HEK293T (cell line): ENCODE results near the gene HDAC9.

Source experiments
- ARNT ChIP-seq: fragments of 450-650 bp; IDR thresholded peaks from 2 replicates; pipeline ENCODE4 v1.6.1; 2017; ENCODE audit warnings: mild to moderate bottlenecking
- BHLHE40 ChIP-seq: fragments of 450-650 bp; IDR thresholded peaks from 2 replicates; pipeline ENCODE4 v1.6.1; 2016; ENCODE audit warnings: mild to moderate bottlenecking, moderate library complexity, borderline replicate concordance
- CTBP1 ChIP-seq: fragments of 450-650 bp; IDR thresholded peaks from 2 replicates; pipeline ENCODE4 v1.6.1; 2016; ENCODE audit warnings: borderline replicate concordance
- ELF4 ChIP-seq: fragments of 450-650 bp; IDR thresholded peaks from 2 replicates; pipeline ENCODE4 v1.6.1; 2017; ENCODE audit warnings: antibody characterized with exemption
- FOXK2 ChIP-seq: fragments of 450-650 bp; IDR thresholded peaks from 2 replicates; pipeline ENCODE4 v1.6.1; 2016; ENCODE audit warnings: mild to moderate bottlenecking
- FOXM1 ChIP-seq: fragments of 450-650 bp; IDR thresholded peaks from 2 replicates; pipeline ENCODE4 v1.6.1; 2017; ENCODE audit warnings: mild to moderate bottlenecking, borderline replicate concordance
- HDGF ChIP-seq: fragments of 450-650 bp; IDR thresholded peaks from 2 replicates; pipeline ENCODE4 v1.6.1; 2017; ENCODE audit warnings: antibody characterized with exemption, borderline replicate concordance
- LEF1 ChIP-seq: fragments of 450-650 bp; IDR thresholded peaks from 2 replicates; pipeline ENCODE4 v1.6.1; 2017; ENCODE audit warnings: mild to moderate bottlenecking, borderline replicate concordance
- SP1 ChIP-seq: fragments of 450-650 bp; IDR thresholded peaks from 2 replicates; pipeline ENCODE4 v1.6.1; 2017
- SUZ12 ChIP-seq: fragments of 450-650 bp; IDR thresholded peaks from 2 replicates; pipeline ENCODE4 v1.6.1; 2016; ENCODE audit warnings: mild to moderate bottlenecking
- TARDBP ChIP-seq: fragments of 450-650 bp; IDR thresholded peaks from 2 replicates; pipeline ENCODE4 v1.6.1; 2016
- ZNF384 ChIP-seq: fragments of 450-650 bp; IDR thresholded peaks from 2 replicates; pipeline ENCODE4 v1.6.1; 2016
- TF ChIP-seq, protein P1 (sequence below): fragments of 450-650 bp; IDR thresholded peaks from 2 replicates; pipeline ENCODE4 v1.6.1; 2016

- TF ChIP-seq CTBP1: no peak
- TF ChIP-seq, protein P1, sequence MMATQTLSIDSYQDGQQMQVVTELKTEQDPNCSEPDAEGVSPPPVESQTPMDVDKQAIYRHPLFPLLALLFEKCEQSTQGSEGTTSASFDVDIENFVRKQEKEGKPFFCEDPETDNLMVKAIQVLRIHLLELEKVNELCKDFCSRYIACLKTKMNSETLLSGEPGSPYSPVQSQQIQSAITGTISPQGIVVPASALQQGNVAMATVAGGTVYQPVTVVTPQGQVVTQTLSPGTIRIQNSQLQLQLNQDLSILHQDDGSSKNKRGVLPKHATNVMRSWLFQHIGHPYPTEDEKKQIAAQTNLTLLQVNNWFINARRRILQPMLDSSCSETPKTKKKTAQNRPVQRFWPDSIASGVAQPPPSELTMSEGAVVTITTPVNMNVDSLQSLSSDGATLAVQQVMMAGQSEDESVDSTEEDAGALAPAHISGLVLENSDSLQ: no peak
- TF ChIP-seq LEF1: no peak
- no peak for TF ChIP-seq TARDBP
- no peak for TF ChIP-seq SP1
- TF ChIP-seq FOXM1: no peak
- no peak for TF ChIP-seq ELF4
- TF ChIP-seq SUZ12: no peak
- no peak for TF ChIP-seq FOXK2
- TF ChIP-seq HDGF: no peak
- TF ChIP-seq ARNT: no peak
- TF ChIP-seq BHLHE40: no peak
- no peak for TF ChIP-seq ZNF384
Observed at GRCh38 chr7:18708204-18708603, 212.7 kb downstream of the HDAC9 start.
